GM19025 (cell line): ENCODE results near the gene TTBK1.
A peak's percentile ranks its signal among the peaks of the same experiment; 100 is the strongest.
"Not testable (repeated sequence)": the region's sequence is repeated elsewhere in the genome, so short reads cannot be mapped to it uniquely, and the experiment has no call there.

Experiments used
- ATAC-seq: cut with Tn5 transposase; IDR thresholded peaks from one replicate; pipeline ENCODE4 v1.9.1; 2021; ENCODE audit warnings: mild to moderate bottlenecking, low read depth, moderate library complexity; ENCODE audit not compliant: unreplicated experiment

The TTBK1 gene

DNA sequence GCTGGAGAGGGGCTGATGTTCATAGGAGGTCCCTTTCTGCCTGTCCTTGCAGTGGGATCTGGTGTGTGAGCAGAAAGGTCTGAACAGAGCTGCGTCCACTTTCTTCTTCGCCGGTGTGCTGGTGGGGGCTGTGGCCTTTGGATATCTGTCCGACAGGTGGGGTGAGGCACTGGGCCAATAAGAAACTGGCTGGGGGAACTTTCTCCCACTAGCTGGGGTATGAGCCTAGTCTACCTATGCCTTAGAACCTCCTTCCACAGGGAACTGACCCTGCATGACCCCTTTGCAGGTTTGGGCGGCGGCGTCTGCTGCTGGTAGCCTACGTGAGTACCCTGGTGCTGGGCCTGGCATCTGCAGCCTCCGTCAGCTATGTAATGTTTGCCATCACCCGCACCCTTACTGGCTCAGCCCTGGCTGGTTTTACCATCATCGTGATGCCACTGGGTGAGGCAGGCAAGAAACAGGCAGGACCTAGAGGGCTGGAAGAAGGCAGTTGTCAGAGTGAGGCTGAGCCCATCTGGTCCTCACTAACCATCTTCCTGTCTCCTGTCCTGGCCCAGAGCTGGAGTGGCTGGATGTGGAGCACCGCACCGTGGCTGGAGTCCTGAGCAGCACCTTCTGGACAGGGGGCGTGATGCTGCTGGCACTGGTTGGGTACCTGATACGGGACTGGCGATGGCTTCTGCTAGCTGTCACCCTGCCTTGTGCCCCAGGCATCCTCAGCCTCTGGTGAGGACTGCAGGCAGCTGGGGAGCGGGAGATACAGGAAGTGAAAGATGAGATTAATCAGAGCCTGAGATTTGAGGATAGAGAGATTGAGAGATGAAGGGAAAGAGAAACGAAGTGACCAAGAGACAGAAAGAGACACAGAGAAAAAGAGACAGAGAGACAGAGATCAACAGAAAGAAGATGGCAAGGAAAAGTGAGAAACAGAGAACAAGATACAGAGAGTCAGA lies 56.3 kb downstream of the TTBK1 start:
- no peak for ATAC-seq

DNA sequence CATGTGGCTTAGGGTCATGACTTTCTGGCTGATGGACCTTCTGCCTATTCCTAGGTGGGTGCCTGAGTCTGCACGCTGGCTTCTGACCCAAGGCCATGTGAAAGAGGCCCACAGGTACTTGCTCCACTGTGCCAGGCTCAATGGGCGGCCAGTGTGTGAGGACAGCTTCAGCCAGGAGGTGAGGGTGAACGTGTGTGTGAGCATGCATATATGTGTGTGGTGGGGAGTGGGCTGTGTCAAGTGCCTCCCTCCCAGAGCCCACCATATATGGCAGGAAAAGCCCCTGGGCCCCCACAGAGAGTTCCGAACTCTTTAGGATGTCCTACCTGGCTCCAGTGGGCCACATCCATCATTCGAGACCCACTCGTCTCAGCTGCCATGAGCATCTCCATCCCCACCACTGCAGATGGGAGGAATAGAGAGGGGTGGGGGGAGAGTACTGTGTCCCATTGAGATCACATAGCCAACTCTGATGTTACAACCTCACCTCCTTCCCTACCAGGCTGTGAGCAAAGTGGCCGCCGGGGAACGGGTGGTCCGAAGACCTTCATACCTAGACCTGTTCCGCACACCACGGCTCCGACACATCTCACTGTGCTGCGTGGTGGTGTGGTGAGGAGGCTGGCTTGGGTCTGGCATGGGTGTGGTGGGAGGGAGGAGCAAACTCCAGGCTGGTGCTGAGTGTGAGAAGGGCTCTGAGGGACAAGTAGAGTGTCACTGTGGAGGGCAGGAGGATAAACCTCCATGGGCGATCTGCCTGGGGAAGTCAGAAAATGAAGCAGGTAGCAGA lies 58.0 kb downstream of the TTBK1 start:
- ATAC-seq, result no peak

DNA sequence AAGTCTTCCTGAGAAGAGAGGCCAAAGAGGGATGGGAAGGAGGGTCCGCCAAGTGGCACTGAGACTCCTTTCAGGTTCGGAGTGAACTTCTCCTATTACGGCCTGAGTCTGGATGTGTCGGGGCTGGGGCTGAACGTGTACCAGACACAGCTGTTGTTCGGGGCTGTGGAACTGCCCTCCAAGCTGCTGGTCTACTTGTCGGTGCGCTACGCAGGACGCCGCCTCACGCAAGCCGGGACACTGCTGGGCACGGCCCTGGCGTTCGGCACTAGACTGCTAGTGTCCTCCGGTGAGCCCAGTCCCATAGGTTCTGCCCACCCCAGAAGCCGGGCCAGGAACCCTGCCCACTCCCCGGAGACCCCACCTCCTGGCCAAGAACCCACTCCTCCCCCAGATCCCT lies 58.8 kb downstream of the TTBK1 start:
- ATAC-seq, result no peak

DNA sequence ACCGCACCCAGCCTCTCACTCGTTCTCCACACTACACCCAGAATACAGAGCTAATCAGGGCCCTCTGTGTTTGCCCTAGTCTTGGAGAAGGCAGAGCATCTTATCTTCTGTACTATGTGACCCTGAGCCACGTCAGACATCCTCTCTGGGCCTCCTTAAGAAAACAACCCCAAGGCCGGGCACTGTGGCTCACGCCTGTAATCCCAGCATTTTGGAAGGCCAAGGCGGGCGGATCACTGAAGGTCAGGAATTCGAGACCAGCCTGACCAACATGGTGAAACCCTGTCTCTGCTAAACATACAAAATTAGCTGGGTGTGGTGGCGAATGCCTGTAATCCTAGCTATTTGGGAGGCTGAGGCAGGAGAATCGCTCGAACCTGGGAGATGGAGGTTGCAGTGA lies 59.7 kb downstream of the TTBK1 start:
- not testable (repeated sequence) for ATAC-seq

DNA sequence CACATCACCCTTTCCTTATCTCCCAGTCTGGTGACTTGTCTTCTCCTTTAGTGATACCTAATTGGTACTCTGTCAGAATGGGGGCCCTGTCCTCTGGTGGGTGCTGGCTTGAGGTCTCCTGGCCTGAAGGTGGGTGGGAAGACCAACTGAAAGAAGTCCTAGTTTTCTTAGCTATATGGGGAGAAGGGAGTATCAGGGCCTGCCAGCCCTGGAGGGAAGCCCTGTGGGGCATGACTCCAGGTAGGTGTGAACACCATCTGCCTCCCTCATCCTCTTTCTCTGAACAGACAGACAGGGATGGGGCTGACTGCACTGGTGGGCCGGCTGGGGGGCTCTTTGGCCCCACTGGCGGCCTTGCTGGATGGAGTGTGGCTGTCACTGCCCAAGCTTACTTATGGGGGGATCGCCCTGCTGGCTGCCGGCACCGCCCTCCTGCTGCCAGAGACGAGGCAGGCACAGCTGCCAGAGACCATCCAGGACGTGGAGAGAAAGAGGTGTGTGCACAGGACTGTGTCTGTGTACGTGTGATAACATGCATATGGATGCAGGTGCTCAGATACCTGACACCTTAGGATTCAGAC lies 60.6 kb downstream of the TTBK1 start:
- no peak for ATAC-seq

DNA sequence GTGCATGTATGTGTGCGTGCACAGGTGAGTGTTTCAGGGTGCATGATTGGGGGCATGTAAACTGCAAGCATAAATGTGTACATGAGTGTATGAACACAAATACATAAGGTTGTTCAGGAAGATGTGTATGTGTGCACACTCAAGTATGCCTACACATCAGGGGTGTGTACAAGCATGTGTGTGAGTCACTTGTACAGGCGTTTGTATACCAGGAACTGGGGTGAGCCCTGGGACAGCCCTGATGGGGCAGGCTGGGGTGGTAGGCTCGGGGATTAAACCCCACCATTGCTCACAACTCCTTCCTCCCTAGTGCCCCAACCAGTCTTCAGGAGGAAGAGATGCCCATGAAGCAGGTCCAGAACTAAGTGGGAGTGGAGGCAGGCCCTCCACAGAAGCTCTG lies 61.1 kb downstream of the TTBK1 start:
- ATAC-seq, result no peak

DNA sequence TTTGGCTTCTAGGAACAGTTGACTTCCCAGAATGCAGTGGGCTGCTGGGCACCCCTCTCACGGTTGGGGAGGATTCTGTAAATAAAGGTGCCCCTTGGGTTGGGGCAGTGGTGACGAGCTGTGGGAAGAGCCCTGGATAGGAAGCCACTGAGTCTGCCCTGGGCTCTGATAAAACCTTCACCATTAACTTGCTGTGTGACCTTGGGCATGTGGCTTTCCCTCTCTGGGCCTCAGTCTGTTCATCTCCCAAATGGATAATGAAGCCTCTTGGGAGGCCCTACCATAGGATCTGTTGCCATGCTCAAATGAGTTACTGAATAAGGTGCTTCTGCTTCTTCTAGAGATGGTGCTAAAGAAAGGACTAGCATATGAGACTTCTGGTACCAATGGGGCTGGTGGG lies 61.6 kb downstream of the TTBK1 start:
- no peak for ATAC-seq

DNA sequence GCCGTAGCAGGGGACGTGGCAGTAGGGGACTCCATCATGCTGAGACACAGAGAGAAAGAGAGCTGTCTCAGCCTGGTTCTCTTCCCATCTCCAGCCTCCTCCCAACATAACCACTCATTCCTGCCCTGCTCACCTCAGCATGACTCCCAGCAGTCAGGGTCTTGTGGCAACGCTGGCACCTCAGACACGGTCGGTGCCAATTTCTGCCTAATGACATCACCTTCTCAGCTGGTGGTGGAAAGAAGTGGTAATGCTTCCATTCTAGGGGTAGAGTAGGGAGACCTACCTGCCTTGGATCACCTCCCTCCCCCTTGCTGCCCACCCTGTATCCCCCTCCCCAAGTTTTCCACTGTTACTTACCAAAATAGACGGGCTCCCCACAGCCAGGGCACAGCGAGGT lies 62.8 kb downstream of the TTBK1 start:
- no peak for ATAC-seq

DNA sequence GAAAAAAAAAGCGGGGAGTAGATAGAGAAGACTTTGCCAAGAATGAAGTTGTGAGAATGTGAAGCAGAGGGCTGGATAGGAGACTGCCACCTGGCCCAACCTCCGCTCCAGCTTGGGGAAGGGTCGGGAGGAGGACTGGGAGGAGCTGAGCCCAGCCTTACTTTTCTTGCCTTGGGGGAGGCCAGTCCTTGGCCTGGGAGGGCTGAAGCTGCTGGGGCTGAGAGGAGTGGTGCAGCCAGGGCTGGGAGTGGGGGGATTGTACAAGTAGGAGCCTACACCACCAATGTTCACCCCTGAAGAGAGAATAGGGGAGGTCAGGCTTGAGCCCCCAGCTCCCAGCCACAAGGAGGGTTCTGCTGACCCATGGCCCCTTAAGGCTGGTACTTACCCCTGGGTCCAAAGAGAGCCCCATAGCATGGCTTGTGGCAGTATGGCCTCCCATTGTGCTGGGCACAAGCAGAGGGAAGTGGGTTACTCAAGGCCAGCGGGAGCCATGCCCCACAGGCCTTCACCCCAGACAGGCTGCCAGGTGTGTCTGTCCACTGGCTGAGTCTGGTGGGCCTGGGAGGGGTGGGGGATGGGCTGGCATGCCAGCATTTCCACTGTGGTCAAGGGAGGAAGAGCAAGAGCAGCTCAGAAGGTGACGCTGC lies 64.3 kb downstream of the TTBK1 start:
- no peak for ATAC-seq

DNA sequence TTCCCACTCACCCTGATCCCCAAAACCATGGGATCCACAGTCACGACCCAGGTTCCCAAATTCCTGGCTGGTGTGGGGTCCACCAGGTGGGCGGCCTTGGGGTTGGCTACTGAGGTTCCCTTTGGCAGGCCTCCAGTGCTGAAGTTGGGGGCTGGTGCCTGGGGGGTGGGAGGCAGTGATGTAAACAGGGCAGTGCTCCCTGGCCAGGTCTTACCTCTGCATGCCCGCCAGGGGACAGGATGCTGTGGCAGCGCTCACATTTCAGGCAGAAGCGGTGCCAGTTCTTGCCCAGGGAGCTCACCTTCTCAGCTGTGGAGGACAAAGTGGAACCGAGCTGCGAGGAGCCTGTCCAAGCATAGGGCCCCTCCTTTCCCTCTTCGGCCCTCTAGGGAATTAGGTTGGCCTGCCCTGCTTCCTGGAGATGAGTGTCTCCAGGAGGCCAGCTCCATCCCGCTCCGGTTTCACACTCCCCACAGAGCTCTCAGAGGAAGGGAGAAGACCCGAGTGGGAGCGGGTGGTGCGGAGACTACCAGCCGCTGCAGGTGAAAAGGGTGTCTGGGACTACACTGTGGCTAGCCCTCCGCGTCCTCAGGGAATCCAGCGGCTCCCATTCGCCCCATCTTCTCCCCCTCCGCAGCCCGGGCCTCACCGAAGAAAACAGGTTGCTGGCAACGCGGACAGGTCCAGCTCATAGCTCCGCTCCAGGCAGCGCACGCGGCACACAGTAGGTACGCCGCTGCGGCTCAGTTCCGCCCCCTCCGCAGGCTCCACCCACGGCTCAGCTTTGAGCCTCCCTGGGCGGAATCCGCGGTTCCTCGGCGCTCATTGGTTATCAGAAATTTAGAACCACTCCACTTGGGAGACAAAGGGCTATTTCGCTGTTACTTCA lies 65.1 kb downstream of the TTBK1 start, which contains the start of gene CRIP3:
Gene CRIP3, minus strand, starts transcription at position 726 of the 889 bp plus-strand sequence. Its CDS starts 34 bp downstream, at position 692.
- ATAC-seq, result peak; percentile 57

DNA sequence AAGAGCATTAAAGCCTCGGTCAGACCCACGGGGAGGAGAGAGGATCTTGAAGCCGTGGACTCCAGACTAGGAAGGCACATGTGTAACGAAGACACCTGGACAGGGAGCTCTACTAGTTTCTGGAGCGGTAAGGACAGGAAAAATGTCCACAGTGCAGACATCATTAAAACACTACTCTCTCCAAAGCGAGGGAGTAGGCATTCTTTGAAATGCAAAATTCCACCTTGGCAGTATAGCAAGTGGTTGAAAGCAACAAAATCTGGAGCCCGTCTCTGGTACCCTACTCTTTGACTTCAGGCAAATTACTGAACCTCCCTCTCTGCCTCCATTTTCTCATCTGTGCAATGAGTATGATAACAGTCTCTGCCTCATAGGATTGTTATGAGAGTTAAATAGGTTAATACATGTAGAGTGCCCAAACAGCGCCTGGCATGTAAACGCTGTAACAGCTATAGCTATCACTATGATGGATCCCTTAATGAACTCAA lies 65.8 kb downstream of the TTBK1 start:
- no peak for ATAC-seq

DNA sequence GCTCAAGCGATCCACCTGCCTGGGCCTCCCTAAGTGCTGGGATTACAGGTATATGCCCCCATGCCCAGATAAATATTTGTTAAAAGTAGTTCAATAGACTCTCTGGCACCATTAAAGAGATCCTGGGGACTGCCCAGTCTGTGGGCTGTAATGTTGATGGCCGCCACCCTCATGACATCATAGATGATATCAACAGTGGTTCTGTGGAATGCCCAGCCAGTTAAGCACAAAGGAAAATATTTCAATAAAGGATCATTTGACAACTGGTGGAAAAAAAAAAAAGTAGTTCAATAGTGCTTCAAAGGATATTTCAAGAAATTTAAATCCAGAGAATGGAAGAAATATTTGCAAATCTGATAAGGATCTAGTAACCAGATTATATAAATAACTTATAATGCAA lies 66.9 kb downstream of the TTBK1 start:
- ATAC-seq, result no peak

DNA sequence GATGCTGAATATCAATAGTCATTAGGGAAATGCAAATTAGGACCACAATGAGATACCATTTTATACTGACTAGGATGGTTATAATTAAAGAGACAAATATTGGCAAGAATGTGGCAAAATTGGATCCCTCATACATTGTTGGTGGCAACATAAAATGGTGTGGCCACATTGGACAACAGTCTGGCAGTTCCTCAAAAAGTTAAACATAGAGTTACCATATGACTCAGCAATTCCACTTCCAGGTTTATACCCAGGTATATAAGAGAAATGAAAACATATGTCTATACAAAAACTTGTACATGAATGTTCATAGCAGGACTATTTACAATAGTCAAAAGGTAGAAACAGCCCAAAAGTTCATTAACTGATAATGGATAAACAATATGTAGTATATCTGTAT lies 67.3 kb downstream of the TTBK1 start:
- no peak for ATAC-seq

DNA sequence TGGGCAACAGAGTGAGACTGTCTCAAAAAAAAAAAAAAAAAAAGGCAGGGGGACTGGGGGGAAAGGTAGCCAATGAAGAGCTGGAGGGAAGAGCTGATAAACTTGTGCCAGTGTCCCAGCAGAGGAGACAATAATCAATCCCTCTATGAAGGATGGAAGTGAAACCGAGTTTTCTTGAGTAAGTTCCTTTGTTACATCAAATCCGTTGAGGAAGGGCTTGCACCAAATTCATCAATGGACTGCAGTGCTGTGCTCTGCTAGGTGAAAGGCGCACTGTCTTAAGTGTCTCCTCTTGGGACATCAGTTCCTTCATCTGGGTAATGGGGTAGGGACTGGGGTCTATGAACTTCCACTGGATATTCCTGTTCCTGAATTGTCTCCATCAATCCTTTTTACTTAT lies 68.4 kb downstream of the TTBK1 start:
- ATAC-seq, result no peak

DNA sequence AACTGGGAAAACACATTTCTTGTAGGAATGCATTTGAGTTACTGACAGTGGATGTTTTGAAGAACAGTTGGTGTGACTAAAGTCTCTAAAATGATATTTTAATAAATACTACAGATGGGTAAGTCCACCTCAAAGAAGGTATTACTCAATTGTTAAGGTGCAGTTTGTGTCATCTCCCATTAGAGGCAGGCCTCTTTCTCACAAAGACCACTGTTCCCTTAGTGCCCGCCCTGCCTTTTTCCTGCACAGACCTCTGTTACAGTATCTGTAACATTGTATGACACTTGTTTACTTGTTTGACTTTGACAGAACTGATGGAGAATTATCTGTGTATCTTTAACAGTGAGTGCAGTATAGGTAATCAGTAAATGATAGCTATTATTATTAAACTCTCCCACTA lies 70.5 kb downstream of the TTBK1 start:
- ATAC-seq, result no peak

DNA sequence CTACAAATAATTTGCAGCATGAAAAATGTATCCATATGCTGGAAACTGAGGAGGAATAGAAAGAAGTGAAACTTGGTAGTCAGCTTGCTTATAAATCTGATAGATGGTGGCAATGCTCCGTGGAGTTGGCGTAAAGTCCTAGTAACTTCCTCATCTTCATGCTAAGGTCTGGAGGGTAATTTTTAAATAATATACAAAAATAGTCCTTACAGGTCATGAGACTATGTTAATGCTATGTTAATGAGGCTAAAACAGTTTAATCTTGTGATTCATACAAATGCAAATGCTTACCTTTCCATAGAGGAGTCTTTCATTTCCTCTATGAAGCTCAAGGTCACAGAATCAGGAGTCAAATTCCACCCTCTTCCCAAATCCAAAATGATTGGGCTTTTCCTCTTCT lies 74.7 kb downstream of the TTBK1 start:
- ATAC-seq, result no peak

DNA sequence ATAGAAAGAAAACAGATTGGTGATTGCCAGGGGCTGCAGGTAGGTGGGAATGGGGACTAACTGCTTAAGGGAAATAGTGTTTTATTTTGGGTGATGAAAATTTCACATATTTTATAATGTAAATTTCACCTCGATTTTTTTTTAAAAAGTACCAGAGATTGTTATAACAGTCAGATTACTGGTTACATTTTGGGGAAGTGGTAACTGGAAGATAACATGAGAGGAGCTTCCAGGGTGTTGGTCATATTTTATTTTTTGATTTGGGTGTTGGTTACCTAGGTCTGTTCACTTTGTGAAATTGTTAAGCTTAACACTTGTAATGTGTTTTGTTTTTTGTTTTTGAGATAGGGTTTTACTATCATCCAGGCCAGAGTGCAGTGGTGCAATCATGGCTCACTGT lies 82.6 kb downstream of the TTBK1 start:
- ATAC-seq, result no peak

DNA sequence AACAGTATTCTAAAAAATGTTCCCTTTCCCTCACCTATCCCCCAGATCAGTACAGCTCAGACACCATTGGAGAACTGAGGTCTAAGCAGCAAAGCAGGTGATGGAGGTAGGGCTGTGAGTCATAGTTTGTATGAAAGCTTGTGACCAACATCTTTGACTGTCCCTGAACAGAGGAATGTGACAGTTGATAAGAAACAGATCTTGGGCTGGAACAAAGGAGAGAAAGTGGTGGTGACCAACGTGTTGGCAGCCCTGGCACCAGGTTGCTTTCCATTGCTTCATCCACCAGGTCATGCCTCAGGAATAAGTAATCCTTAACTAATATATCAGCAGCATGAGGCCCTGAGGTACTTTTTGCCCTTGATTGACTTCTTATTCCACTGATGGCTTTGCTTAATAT lies 85.2 kb downstream of the TTBK1 start:
- ATAC-seq, result no peak

DNA sequence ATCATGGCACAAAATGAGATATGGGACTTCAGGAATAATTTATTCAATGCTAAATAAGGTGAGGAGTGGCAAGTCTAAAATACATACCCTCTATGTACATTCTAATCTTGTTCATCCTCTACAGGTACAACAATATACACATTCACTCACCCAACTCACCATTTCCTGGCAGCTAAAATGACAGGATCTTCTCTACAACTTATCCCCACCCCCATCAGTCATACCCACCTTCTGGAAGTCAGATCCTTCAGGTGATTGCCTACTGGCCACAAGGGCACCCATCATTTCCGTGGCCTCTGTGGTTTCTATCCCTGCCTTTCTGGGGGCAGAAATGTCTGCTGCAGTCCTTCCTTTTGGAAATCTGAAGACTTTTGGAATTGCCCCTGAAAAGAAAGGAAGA lies 88.2 kb downstream of the TTBK1 start:
- ATAC-seq, result no peak

DNA sequence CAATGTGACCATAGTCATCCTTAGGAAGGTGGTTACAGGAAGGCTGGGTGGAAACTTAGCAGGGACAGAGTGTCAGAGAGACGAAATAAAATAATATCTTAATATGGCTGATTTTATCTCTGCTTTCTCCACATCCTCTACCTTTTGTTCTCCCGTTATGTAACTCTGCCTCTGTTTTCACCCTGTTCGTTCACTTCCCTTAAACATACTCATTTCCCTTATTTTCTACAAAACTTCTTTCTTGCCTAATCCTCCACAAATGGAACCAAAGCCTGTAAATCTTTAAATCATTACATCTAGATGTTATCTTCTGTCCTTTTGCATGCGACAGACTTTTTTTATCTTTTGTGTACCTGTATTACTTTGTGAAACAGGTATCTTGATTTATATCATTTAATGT lies 88.6 kb downstream of the TTBK1 start:
- ATAC-seq, result no peak
